GM19463 (cell line): ENCODE measurements around the gene CNGA3.
"Not testable (repeated sequence)": the region's sequence is repeated elsewhere in the genome, so short reads cannot be mapped to it uniquely, and the experiment has no call there.

Experiments used
- ATAC-seq: cut with Tn5 transposase; IDR thresholded peaks from one replicate; pipeline ENCODE4 v1.9.1; 2021; ENCODE audit warnings: mild to moderate bottlenecking, moderate library complexity; ENCODE audit not compliant: unreplicated experiment

Gene CNGA3

GRCh38 chr2:98346311-98347236, at the start of gene CNGA3:
Gene CNGA3 (plus strand): TSS chr2:98346456. CDS start chr2:98369976, 23,520 bp downstream.
- ATAC-seq: no peak

GRCh38 chr2:98297817-98298682, 48.2 kb upstream of the CNGA3 start:
- no peak for ATAC-seq

GRCh38 chr2:98298683-98299164, 47.5 kb upstream of the CNGA3 start:
- ATAC-seq: no peak

- ATAC-seq: no peak
Measured at GRCh38 chr2:98299211-98299905, 46.9 kb upstream of the CNGA3 start.

- no peak for ATAC-seq
Measured at GRCh38 chr2:98300141-98300874, 45.9 kb upstream of the CNGA3 start.

- no peak for ATAC-seq
Measured at GRCh38 chr2:98301469-98301868, 44.8 kb upstream of the CNGA3 start.

GRCh38 chr2:98307131-98307696, 39.0 kb upstream of the CNGA3 start:
- ATAC-seq: not testable (repeated sequence)

GRCh38 chr2:98308068-98308467, 38.2 kb upstream of the CNGA3 start:
- ATAC-seq: no peak

- no peak for ATAC-seq
Measured at GRCh38 chr2:98308532-98308931, 37.7 kb upstream of the CNGA3 start.

- no peak for ATAC-seq
Measured at GRCh38 chr2:98309580-98309979, 36.7 kb upstream of the CNGA3 start.

GRCh38 chr2:98310010-98310409, 36.2 kb upstream of the CNGA3 start:
- no peak for ATAC-seq

GRCh38 chr2:98311090-98311489, 35.2 kb upstream of the CNGA3 start:
- ATAC-seq: no peak

GRCh38 chr2:98311771-98312545, 34.3 kb upstream of the CNGA3 start:
- ATAC-seq: no peak

GRCh38 chr2:98313492-98314250, 32.6 kb upstream of the CNGA3 start:
- no peak for ATAC-seq

- no peak for ATAC-seq
Measured at GRCh38 chr2:98314251-98314650, 32.0 kb upstream of the CNGA3 start.

- no peak for ATAC-seq
Measured at GRCh38 chr2:98315957-98316356, 30.3 kb upstream of the CNGA3 start.

- no peak for ATAC-seq
Measured at GRCh38 chr2:98317214-98317613, 29.0 kb upstream of the CNGA3 start.

- not testable (repeated sequence) for ATAC-seq
Measured at GRCh38 chr2:98320171-98320570, 26.1 kb upstream of the CNGA3 start.
